Measurements from ENCODE around the gene LPA.
"Not testable (repeated sequence)": the region's sequence is repeated elsewhere in the genome, so short reads cannot be mapped to it uniquely, and the experiment has no call there.

Gene LPA

DNA sequence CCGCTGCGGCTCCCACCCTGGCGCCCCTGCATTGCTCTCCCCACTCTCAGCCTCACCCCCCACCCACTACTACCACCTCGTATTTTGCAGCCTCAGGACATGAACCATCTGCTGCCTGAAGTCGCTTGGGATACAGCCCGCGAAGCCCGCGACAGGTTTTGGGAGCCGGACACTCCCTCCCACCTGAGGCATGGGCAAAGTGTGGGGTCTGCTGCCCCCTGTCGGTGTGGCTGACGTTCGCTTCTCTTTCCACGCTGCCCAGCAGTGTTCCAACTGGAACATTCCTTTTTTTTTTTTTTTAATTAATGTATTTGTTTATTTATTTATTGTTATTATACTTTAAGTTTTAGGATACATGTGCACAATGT lies 15.3 kb upstream of the LPA start:
- H3K36me3 Mint-ChIP-seq (ENCODE audit: low read depth) = no peaks in the 10 kb centered on the region
- peaks cover 14% of the 10 kb centered on the region for H3K27me3 Mint-ChIP-seq
- H3K27ac Mint-ChIP-seq = no peak overlapping the region
- no peaks in the 10 kb centered on the region for H3K9me3 Mint-ChIP-seq
- no peaks in the 10 kb centered on the region for H3K4me1 Mint-ChIP-seq (ENCODE audit: low read depth)
- no peak overlapping the region for H3K4me3 Mint-ChIP-seq

GRCh38 chr6:160678744-160679401 lies 14.8 kb upstream of the LPA start:
- Mint-ChIP-seq H3K4me3 (no peak overlapping the region), H3K27me3 (peaks cover 14% of the 10 kb centered on the region), H3K9me3 (no peaks in the 10 kb centered on the region), H3K27ac (no peak overlapping the region), H3K36me3 (ENCODE audit: low read depth) (no peaks in the 10 kb centered on the region), H3K4me1 (ENCODE audit: low read depth) (no peaks in the 10 kb centered on the region)

- no peaks in the 10 kb centered on the region for H3K4me1 Mint-ChIP-seq (ENCODE audit: low read depth)
- no peak overlapping the region for H3K4me3 Mint-ChIP-seq
- peaks cover 5% of the 10 kb centered on the region for H3K9me3 Mint-ChIP-seq
- H3K36me3 Mint-ChIP-seq (ENCODE audit: low read depth) = no peaks in the 10 kb centered on the region
- no peak overlapping the region for H3K27ac Mint-ChIP-seq
- peaks cover 14% of the 10 kb centered on the region for H3K27me3 Mint-ChIP-seq
Observed at GRCh38 chr6:160678230-160678629, 14.2 kb upstream of the LPA start.

DNA sequence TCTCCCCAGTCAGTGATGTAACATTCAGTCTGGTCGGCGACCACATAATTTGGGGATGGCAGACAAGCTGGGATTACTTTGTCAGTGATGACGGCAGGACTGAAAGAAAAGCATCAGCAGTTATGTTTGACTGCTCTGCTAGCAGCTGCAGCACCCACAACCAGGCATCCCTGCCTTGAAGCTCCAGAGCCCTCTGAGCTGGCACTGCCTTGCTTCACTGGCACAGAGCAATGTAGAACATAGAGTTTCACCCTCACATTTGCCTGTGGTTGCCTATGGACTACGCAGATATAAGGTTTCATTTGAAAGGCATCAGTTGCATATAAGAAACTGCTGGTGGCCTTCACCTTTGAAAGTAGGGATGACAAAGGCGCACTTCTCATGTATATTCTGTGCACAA lies 12.3 kb upstream of the LPA start:
- not testable (repeated sequence) for H3K36me3 Mint-ChIP-seq (ENCODE audit: low read depth); H3K27ac Mint-ChIP-seq; H3K4me3 Mint-ChIP-seq; H3K4me1 Mint-ChIP-seq (ENCODE audit: low read depth)
- peaks cover 18% of the 10 kb centered on the region for H3K27me3 Mint-ChIP-seq
- H3K9me3 Mint-ChIP-seq = peaks cover 11% of the 10 kb centered on the region

GRCh38 chr6:160668589-160668988 lies 4.5 kb upstream of the LPA start:
- Mint-ChIP-seq H3K27ac (no peak overlapping the region), H3K4me3 (no peak overlapping the region), H3K9me3 (peaks cover 10% of the 10 kb centered on the region), H3K4me1 (ENCODE audit: low read depth) (no peaks in the 10 kb centered on the region), H3K36me3 (ENCODE audit: low read depth) (no peaks in the 10 kb centered on the region), H3K27me3 (peaks cover 4% of the 10 kb centered on the region)

- Mint-ChIP-seq H3K27me3 (peaks cover 4% of the 10 kb centered on the region), H3K9me3 (peaks cover 4% of the 10 kb centered on the region), H3K36me3 (ENCODE audit: low read depth) (no peaks in the 10 kb centered on the region), H3K27ac (no peak overlapping the region), H3K4me1 (ENCODE audit: low read depth) (no peaks in the 10 kb centered on the region), H3K4me3 (no peak overlapping the region)
Observed at GRCh38 chr6:160667639-160668481, 3.8 kb upstream of the LPA start.

- Mint-ChIP-seq H3K27me3 (peaks cover 3% of the 10 kb centered on the region), H3K27ac (no peak overlapping the region), H3K4me3 (no peak overlapping the region), H3K4me1 (ENCODE audit: low read depth) (no peaks in the 10 kb centered on the region), H3K9me3 (no peaks in the 10 kb centered on the region), H3K36me3 (ENCODE audit: low read depth) (no peaks in the 10 kb centered on the region)
Observed at GRCh38 chr6:160662842-160663241, 1.2 kb downstream of the LPA start.

DNA sequence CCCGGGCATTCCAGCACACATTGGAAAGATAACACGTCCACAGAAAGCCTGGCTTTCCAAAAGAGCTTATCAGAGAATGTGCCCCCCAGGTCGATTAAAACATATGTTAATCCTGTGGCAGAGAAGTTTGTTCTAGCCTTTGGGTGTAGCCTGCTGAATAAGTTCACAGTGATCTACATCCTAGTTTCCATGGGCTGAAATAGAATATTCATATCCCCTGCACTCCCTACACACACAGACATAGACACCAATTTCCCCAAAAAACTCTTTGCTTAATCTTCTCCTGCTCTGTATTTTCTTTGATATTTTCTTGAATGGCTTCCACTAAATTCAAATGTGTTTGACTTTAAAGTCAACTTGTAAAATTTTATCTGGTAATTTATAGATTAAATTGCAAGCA lies 1.6 kb downstream of the LPA start:
- Mint-ChIP-seq H3K27ac (no peak overlapping the region), H3K4me3 (no peak overlapping the region), H3K9me3 (no peaks in the 10 kb centered on the region), H3K27me3 (peaks cover 3% of the 10 kb centered on the region), H3K36me3 (ENCODE audit: low read depth) (no peaks in the 10 kb centered on the region), H3K4me1 (ENCODE audit: low read depth) (no peaks in the 10 kb centered on the region)

DNA sequence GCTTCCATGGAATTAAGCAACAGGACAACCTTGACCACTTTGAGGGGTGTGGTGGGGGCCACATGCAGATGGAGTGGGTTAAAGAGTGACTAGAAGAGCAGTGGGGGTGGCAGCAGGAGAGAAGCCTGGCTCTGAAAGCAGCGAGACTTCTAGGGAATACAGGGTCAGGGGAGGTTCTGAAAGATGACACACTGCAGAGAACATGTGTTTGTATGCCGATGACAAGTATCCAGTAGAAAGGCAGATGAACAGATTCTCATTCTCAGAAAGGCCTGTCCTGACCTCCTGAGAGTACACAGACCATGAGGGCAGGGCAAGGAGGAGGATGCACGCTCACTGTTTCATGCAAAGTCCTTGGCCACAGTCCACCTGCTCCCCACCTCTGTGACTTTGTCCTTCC lies 2.9 kb downstream of the LPA start:
- Mint-ChIP-seq H3K36me3 (ENCODE audit: low read depth) (no peaks in the 10 kb centered on the region), H3K4me1 (ENCODE audit: low read depth) (no peaks in the 10 kb centered on the region), H3K27ac (no peak overlapping the region), H3K4me3 (no peak overlapping the region), H3K9me3 (no peaks in the 10 kb centered on the region), H3K27me3 (peaks cover 3% of the 10 kb centered on the region)

DNA sequence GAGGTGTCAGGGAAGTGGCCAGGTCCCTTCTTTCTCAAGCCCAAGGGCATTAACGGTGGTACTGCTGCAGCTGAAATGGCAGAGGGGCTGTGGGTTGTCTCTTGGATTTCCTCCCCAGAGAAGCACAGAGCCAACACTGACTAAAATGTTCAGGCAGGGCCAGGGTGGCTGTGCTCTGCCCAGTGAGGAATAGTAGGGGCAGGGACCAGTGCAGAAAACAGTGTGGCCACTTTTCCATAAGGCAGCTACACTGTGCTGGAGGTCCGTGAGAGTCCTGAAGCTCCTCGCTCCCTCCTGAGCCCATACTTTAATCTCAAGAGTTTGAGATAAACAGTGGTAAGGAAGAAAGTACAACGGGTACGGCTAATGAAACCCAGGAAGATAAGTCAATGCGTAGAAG lies 4.5 kb downstream of the LPA start:
- Mint-ChIP-seq H3K4me1 (ENCODE audit: low read depth) (no peaks in the 10 kb centered on the region), H3K27me3 (peaks cover 3% of the 10 kb centered on the region), H3K4me3 (no peak overlapping the region), H3K36me3 (ENCODE audit: low read depth) (no peaks in the 10 kb centered on the region), H3K9me3 (no peaks in the 10 kb centered on the region), H3K27ac (no peak overlapping the region)

DNA sequence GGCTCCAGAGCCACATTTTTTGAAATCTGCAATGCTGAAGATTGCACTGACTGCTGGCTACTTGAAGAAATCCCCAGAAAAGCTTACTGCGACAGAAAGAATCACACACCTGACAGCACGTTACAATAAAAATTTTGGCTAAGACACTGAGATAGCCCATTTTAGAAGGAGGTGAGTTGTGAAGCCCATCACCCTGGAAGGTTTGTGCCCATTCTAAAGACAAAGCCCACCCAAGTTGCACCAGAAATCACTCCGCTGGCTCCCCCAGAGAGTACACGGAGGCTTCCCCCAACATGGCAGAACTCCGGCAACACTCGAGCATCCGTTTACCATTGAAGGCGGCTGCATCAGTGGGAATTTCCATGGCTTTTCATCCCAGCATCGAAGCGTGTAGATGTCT lies 29.4 kb downstream of the LPA start:
- Mint-ChIP-seq H3K27me3 (no peaks in the 10 kb centered on the region), H3K4me1 (ENCODE audit: low read depth) (no peaks in the 10 kb centered on the region), H3K9me3 (no peaks in the 10 kb centered on the region), H3K4me3 (no peak overlapping the region), H3K36me3 (ENCODE audit: low read depth) (no peaks in the 10 kb centered on the region), H3K27ac (no peak overlapping the region)

DNA sequence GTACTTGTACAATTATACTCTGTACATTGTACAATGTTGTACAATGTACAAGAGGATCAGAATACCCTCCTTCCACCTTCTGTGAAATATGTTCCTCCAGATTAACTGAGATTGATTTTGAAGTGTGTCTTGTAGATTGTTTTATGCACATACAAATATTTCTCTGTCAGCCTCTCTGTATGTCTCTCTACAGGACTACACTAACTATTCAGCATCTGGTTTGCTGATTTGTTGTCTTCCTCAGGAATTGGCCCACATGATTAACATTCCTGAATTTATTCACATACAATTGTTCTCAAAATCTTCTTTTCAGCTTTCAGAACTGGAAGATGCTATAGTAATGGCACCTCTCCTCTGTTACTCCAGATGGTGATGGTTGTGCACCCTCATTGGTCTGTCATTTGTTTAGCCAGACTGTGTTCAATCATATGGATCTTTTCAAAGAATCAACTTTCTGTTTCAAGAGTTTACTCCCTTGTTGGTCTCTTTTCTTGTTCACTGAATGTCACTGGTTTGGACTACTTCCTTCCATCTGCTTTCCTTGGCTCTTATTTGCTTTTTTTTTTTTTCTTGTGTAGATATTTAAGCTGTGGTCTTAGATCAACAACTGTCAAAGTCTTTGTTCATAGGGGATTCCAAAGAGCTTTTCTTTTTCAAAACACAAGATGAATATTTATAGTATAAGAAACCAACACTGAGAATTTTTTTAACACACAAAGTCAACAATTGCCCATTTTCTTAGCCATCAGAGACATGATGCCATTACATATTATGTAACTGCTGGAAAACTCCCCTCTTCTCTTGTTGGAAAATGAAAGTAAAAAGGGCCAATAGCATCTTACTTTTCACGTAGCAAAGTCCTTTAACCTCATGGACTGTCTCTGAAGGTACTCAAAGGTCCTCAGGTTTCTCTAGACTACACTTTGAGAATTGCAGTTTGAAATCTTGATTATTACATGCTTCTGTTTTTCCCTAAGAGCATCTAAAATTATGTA lies 67.9 kb downstream of the LPA start:
- H3K27ac Mint-ChIP-seq = no peak overlapping the region
- no peaks in the 10 kb centered on the region for H3K4me1 Mint-ChIP-seq (ENCODE audit: low read depth)
- H3K36me3 Mint-ChIP-seq (ENCODE audit: low read depth) = no peaks in the 10 kb centered on the region
- H3K4me3 Mint-ChIP-seq = no peak overlapping the region
- H3K27me3 Mint-ChIP-seq = peaks cover 10% of the 10 kb centered on the region
- H3K9me3 Mint-ChIP-seq = no peaks in the 10 kb centered on the region

DNA sequence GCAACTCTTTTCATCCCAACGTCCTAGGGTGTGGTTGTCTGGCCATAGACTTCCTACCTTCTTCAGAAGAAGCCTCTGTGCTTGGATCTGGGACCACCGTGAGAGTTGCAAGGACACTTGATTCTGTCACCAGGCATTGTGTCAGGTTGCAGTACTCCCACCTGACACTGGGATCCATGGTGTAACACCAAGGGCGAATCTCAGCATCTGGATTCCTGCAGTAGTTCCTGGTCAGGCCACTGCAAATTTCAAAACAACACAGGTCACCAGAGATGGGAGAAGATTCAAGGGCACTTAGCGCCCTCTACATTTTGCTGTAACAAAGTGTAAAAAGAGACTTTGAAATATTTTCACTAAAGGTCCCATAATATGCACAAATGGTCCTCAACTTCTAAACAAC lies 68.8 kb downstream of the LPA start:
- H3K36me3 Mint-ChIP-seq (ENCODE audit: low read depth); H3K4me1 Mint-ChIP-seq (ENCODE audit: low read depth); H3K9me3 Mint-ChIP-seq; H3K4me3 Mint-ChIP-seq; H3K27me3 Mint-ChIP-seq; H3K27ac Mint-ChIP-seq: not testable (repeated sequence)

DNA sequence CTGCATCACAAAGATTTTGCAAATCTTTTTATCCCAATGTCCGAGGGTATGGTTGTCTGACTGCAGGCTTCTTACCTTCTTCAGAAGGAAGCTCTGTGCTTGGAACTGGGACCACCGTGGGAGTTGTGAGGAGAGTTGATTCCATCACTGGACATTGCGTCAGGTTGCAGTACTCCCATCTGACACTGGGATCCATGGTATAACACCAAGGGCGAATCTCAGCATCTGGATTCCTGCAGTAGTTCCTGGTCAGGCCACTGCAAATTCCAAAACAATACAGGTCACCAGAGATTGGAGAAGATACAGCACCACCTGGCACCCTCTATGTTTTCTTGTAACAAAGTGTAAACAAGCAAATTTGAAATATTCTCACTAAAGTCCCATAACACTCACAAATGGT lies 77.7 kb downstream of the LPA start:
- Mint-ChIP-seq H3K4me3 (no peak overlapping the region), H3K27ac (no peak overlapping the region), H3K27me3 (peaks cover 21% of the 10 kb centered on the region), H3K36me3 (ENCODE audit: low read depth) (no peaks in the 10 kb centered on the region), H3K9me3 (peaks cover 18% of the 10 kb centered on the region), H3K4me1 (ENCODE audit: low read depth) (no peaks in the 10 kb centered on the region)

DNA sequence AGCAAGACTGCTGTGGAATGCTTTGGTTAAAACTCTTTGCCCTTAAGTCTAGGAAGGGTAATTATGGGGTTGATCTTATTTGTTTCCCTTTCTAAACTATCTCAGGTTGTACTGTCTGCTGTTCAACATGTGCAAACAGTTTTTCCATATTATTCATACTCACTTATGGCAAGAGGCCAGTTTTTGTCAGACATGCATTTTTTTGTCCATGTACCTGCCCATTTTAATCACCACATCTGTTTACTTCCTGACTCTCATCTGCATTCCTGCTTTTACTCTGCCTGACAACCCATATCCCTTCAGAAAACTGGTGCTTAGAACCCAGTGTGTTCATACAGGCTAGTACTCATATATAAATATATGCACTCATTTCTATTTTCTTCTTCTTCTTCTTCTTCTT lies 80.3 kb downstream of the LPA start:
- Mint-ChIP-seq H3K27me3 (peaks cover 23% of the 10 kb centered on the region), H3K4me1 (ENCODE audit: low read depth) (no peaks in the 10 kb centered on the region), H3K4me3 (no peak overlapping the region), H3K36me3 (ENCODE audit: low read depth) (no peaks in the 10 kb centered on the region), H3K27ac (no peak overlapping the region), H3K9me3 (peaks cover 18% of the 10 kb centered on the region)

Measured in stimulated activated naive CD8-positive, alpha-beta T cell treated with anti-CD3 and anti-CD28 coated beads, Interleukin-15, Interleukin-2, amounts not matched to agents 100 ng/mL and 50 ng/mL, for 24 hours (primary cell).